Activated CD4-positive, alpha-beta memory T cell treated with anti-CD3 and anti-CD28 coated beads for 36 hours (primary cell): ENCODE results near the gene PLEKHA4. TPM values are rescaled to one million over a fixed set of nuclear protein-coding genes. Genes with fewer than 3 reads are reported as not detected.
"Not testable (repeated sequence)": the region's sequence is repeated elsewhere in the genome, so short reads cannot be mapped to it uniquely, and the experiment has no call there.

Experiments used
- CTCF ChIA-PET: fragments of 350-600 bp; sonication (Branson Sonifier 250); formaldehyde crosslinking; loops from one replicate; lab custom pipeline; 2021; ENCODE audit warnings: antibody characterized with exemption, inconsistent platforms; lab: Charles Lee
- POLR2A ChIA-PET: fragments of 350-600 bp; sonication (Branson Sonifier 250); formaldehyde crosslinking; loops from one replicate; lab custom pipeline; 2021; ENCODE audit warnings: antibody characterized with exemption; lab: Charles Lee
- DNase-seq: peaks from one replicate; pipeline ENCODE4 v3.0.0-alpha.2; 2020
- H3K27ac Mint-ChIP-seq: one replicate; pipeline ENCODE4 v1.8.0; 2021; ENCODE audit warnings: mixed read lengths
- H3K27me3 Mint-ChIP-seq: one replicate; pipeline ENCODE4 v1.8.0; 2021; ENCODE audit warnings: mixed read lengths
- H3K36me3 Mint-ChIP-seq: one replicate; pipeline ENCODE4 v1.8.0; 2021; ENCODE audit warnings: mixed read lengths
- H3K4me1 Mint-ChIP-seq: one replicate; pipeline ENCODE4 v1.8.0; 2021; ENCODE audit warnings: low read depth, mixed read lengths
- H3K4me3 Mint-ChIP-seq: one replicate; pipeline ENCODE4 v1.8.0; 2021; ENCODE audit warnings: mild to moderate bottlenecking, mixed read lengths
- H3K9me3 Mint-ChIP-seq: one replicate; pipeline ENCODE4 v1.8.0; 2021; ENCODE audit warnings: mixed read lengths
- intact Hi-C: fragments of 100-400 bp; cut with micrococcal nuclease; formaldehyde crosslinking; loops from one replicate; pipeline ENCODE4 v1.15.1; 2023
- total RNA-seq, 2 experiments: library from RNA; stranded (reverse); gene quantifications; one replicate each; pipeline ENCODE4 v1.2.3, GENCODE V29; 2021

The PLEKHA4 gene
- total RNA-seq = 10 to 100 TPM; 10.5 to 11.0 TPM

GRCh38 chr19:48868114-48868886 lies at the start of gene PLEKHA4:
PLEKHA4 (minus strand) TSS chr19:48868617; CDS start chr19:48867620, 997 bp downstream.
- H3K27me3 Mint-ChIP-seq = peaks cover 2% of the 10 kb centered on the region
- H3K36me3 Mint-ChIP-seq = peaks cover 12% of the 10 kb centered on the region
- H3K9me3 Mint-ChIP-seq = no peaks in the 10 kb centered on the region
- intact Hi-C loops = no loop called here
- DNase-seq = no peak
- no peak within 1 kb of the TSS for H3K4me3 Mint-ChIP-seq
- ChIA-PET POLR2A (no interaction called here), CTCF (interaction anchor here (1.8 kb wide), 1 partner anchor 73 kb away, joined by 8 read pairs; no protein-coding TSS in a partner anchor)
- H3K27ac Mint-ChIP-seq = no peak within 1 kb of the TSS
- H3K4me1 Mint-ChIP-seq = peaks cover 8% of the 10 kb centered on the region

- intact Hi-C loops = no loop called here
- no peaks in the 10 kb centered on the region for H3K4me1 Mint-ChIP-seq
- no peak for DNase-seq
- ChIA-PET CTCF (no interaction called here), POLR2A (no interaction called here)
- no peak overlapping the region for H3K4me3 Mint-ChIP-seq
- H3K36me3 Mint-ChIP-seq = peaks cover 38% of the 10 kb centered on the region
- no peak overlapping the region for H3K27ac Mint-ChIP-seq
- no peaks in the 10 kb centered on the region for H3K27me3 Mint-ChIP-seq
- no peaks in the 10 kb centered on the region for H3K9me3 Mint-ChIP-seq
These were observed 49.7 kb upstream of the PLEKHA4 start for GRCh38 chr19:48918071-48918470.

- CTCF ChIA-PET = no interaction called here
- H3K4me1 Mint-ChIP-seq = no peaks in the 10 kb centered on the region
- no peak for DNase-seq
- intact Hi-C loops = no loop called here
- POLR2A ChIA-PET = no interaction called here
- H3K36me3 Mint-ChIP-seq = peaks cover 42% of the 10 kb centered on the region
- H3K4me3 Mint-ChIP-seq = no peak overlapping the region
- no peaks in the 10 kb centered on the region for H3K27me3 Mint-ChIP-seq
- H3K9me3 Mint-ChIP-seq = no peaks in the 10 kb centered on the region
- no peak overlapping the region for H3K27ac Mint-ChIP-seq
These were observed 47.3 kb upstream of the PLEKHA4 start for GRCh38 chr19:48915757-48916156.

- POLR2A ChIA-PET = no interaction called here
- Mint-ChIP-seq H3K4me1 (no peaks in the 10 kb centered on the region), H3K27me3 (no peaks in the 10 kb centered on the region), H3K36me3 (peaks cover 52% of the 10 kb centered on the region), H3K9me3 (no peaks in the 10 kb centered on the region), H3K4me3 (no peak overlapping the region), H3K27ac (no peak overlapping the region)
- no peak for DNase-seq
- intact Hi-C loops = no loop called here
- CTCF ChIA-PET = interaction anchor here (0.6 to 1.1 kb wide), 3 partner anchors 9 to 285 kb away, joined by 3 to 4 read pairs (median 3); partner anchors contain the start of genes GYS1 and RUVBL2
These were observed 45.8 kb upstream of the PLEKHA4 start for GRCh38 chr19:48914181-48914580.

- ChIA-PET CTCF (interaction anchor here (0.6 to 0.7 kb wide), 2 partner anchors 10 to 77 kb away, joined by 3 read pairs; partner anchors contain the start of gene HSD17B14), POLR2A (no interaction called here)
- Mint-ChIP-seq H3K27ac (no peak overlapping the region), H3K9me3 (no peaks in the 10 kb centered on the region), H3K36me3 (peaks cover 44% of the 10 kb centered on the region), H3K4me1 (no peaks in the 10 kb centered on the region), H3K4me3 (no peak overlapping the region), H3K27me3 (no peaks in the 10 kb centered on the region)
- DNase-seq = no peak
- intact Hi-C loops = no loop called here
These were observed 44.9 kb upstream of the PLEKHA4 start for GRCh38 chr19:48913114-48913889.

GRCh38 chr19:48910803-48911202 lies 42.4 kb upstream of the PLEKHA4 start:
- Mint-ChIP-seq H3K27ac (no peak overlapping the region), H3K9me3 (no peaks in the 10 kb centered on the region), H3K4me3 (no peak overlapping the region), H3K27me3 (no peaks in the 10 kb centered on the region), H3K4me1 (no peaks in the 10 kb centered on the region), H3K36me3 (peaks cover 47% of the 10 kb centered on the region)
- DNase-seq = no peak
- POLR2A ChIA-PET = interaction anchor here (0.5 kb wide), 1 partner anchor 35 kb away, joined by 3 read pairs; no protein-coding TSS in a partner anchor
- CTCF ChIA-PET = interaction anchor here (0.9 to 1.0 kb wide), 2 partner anchors 59 to 123 kb away, joined by 3 to 4 read pairs; no protein-coding TSS in a partner anchor
- intact Hi-C loops = no loop called here

- H3K36me3 Mint-ChIP-seq = peaks cover 54% of the 10 kb centered on the region
- intact Hi-C loops, H3K4me3 Mint-ChIP-seq, H3K4me1 Mint-ChIP-seq, H3K9me3 Mint-ChIP-seq, POLR2A ChIA-PET, H3K27ac Mint-ChIP-seq, H3K27me3 Mint-ChIP-seq, DNase-seq, CTCF ChIA-PET: not testable (repeated sequence)
These were observed 41.1 kb upstream of the PLEKHA4 start for GRCh38 chr19:48909424-48910077.

- H3K9me3 Mint-ChIP-seq = no peaks in the 10 kb centered on the region
- no peaks in the 10 kb centered on the region for H3K27me3 Mint-ChIP-seq
- H3K36me3 Mint-ChIP-seq = peaks cover 46% of the 10 kb centered on the region
- no peak overlapping the region for H3K27ac Mint-ChIP-seq
- intact Hi-C loops = no loop called here
- POLR2A ChIA-PET = no interaction called here
- DNase-seq = no peak
- CTCF ChIA-PET = no interaction called here
- no peak overlapping the region for H3K4me3 Mint-ChIP-seq
- H3K4me1 Mint-ChIP-seq = peaks cover under 1% of the 10 kb centered on the region
These were observed 39.3 kb upstream of the PLEKHA4 start for GRCh38 chr19:48907671-48908070.

- intact Hi-C loops = no loop called here
- CTCF ChIA-PET = interaction anchor here (0.6 kb wide), 1 partner anchor 211 kb away, joined by 3 read pairs; no protein-coding TSS in a partner anchor
- Mint-ChIP-seq H3K9me3 (no peaks in the 10 kb centered on the region), H3K27ac (no peak overlapping the region), H3K27me3 (no peaks in the 10 kb centered on the region), H3K4me1 (peaks cover 12% of the 10 kb centered on the region), H3K4me3 (no peak overlapping the region), H3K36me3 (peaks cover 44% of the 10 kb centered on the region)
- POLR2A ChIA-PET = no interaction called here
- DNase-seq = no peak
These were observed 37.9 kb upstream of the PLEKHA4 start for GRCh38 chr19:48906324-48906723.

GRCh38 chr19:48905664-48906063 lies 37.2 kb upstream of the PLEKHA4 start:
- ChIA-PET POLR2A (no interaction called here), CTCF (no interaction called here)
- Mint-ChIP-seq H3K27ac (no peak overlapping the region), H3K9me3 (no peaks in the 10 kb centered on the region), H3K36me3 (peaks cover 43% of the 10 kb centered on the region), H3K4me3 (no peak overlapping the region), H3K27me3 (no peaks in the 10 kb centered on the region), H3K4me1 (peaks cover 17% of the 10 kb centered on the region)
- DNase-seq = no peak
- intact Hi-C loops = no loop called here

- H3K9me3 Mint-ChIP-seq, H3K27ac Mint-ChIP-seq, CTCF ChIA-PET, H3K4me3 Mint-ChIP-seq, intact Hi-C loops, DNase-seq, POLR2A ChIA-PET, H3K27me3 Mint-ChIP-seq: not testable (repeated sequence)
- H3K4me1 Mint-ChIP-seq = peaks cover 24% of the 10 kb centered on the region
- H3K36me3 Mint-ChIP-seq = peaks cover 38% of the 10 kb centered on the region
These were observed 35.4 kb upstream of the PLEKHA4 start for GRCh38 chr19:48903788-48904187.
